ENCODE data around the gene SIGLEC11.
A peak's percentile ranks its signal among the peaks of the same experiment; 100 is the strongest.

Gene SIGLEC11

GRCh38 chr19:49940482-49940791 lies 20.5 kb downstream of the SIGLEC11 start:
- no peak overlapping the region for H3K4me3 ChIP-seq (ENCODE audit: control insufficient read depth, low read depth, low read length)
- TF ChIP-seq CTCF (conservative IDR thresholded peaks at IDR 0.05; ENCODE audit: control insufficient read depth, insufficient read depth, low read depth, low read length), result no peak
- no peak for DNase-seq (ENCODE audit: low read depth)

GRCh38 chr19:49939721-49940481 lies 21.1 kb downstream of the SIGLEC11 start:
- no peak for TF ChIP-seq CTCF (conservative IDR thresholded peaks at IDR 0.05; ENCODE audit: control insufficient read depth, insufficient read depth, low read depth, low read length)
- no peak for DNase-seq (ENCODE audit: low read depth)
- no peak overlapping the region for H3K4me3 ChIP-seq (ENCODE audit: control insufficient read depth, low read depth, low read length)

- no peak overlapping the region for H3K4me3 ChIP-seq (ENCODE audit: control insufficient read depth, low read depth, low read length)
- TF ChIP-seq CTCF (conservative IDR thresholded peaks at IDR 0.05; ENCODE audit: control insufficient read depth, insufficient read depth, low read depth, low read length), result no peak
- DNase-seq (ENCODE audit: low read depth), result peak; percentile 27
These were observed 22.3 kb downstream of the SIGLEC11 start for GRCh38 chr19:49938662-49939061.

- peak; percentile 65 for DNase-seq (ENCODE audit: low read depth)
- peak; percentile 97 for TF ChIP-seq CTCF (conservative IDR thresholded peaks at IDR 0.05; ENCODE audit: control insufficient read depth, insufficient read depth, low read depth, low read length)
- H3K4me3 ChIP-seq (ENCODE audit: control insufficient read depth, low read depth, low read length), result peak overlapping the region; percentile 36
These were observed 23.1 kb downstream of the SIGLEC11 start for GRCh38 chr19:49937750-49938381.

- DNase-seq (ENCODE audit: low read depth), result no peak
- no peak for TF ChIP-seq CTCF (conservative IDR thresholded peaks at IDR 0.05; ENCODE audit: control insufficient read depth, insufficient read depth, low read depth, low read length)
- H3K4me3 ChIP-seq (ENCODE audit: control insufficient read depth, low read depth, low read length), result no peak overlapping the region
These were observed 24.4 kb downstream of the SIGLEC11 start for GRCh38 chr19:49936549-49936948.

GRCh38 chr19:49933643-49934042 lies 27.3 kb downstream of the SIGLEC11 start:
- DNase-seq (ENCODE audit: low read depth), result no peak
- no peak for TF ChIP-seq CTCF (conservative IDR thresholded peaks at IDR 0.05; ENCODE audit: control insufficient read depth, insufficient read depth, low read depth, low read length)
- H3K4me3 ChIP-seq (ENCODE audit: control insufficient read depth, low read depth, low read length), result no peak overlapping the region

Data from fibroblast of mammary gland (primary cell).